GM10266 (cell line): ENCODE measurements around the gene ABHD12.

Source experiments
- DNase-seq: peaks from one replicate; pipeline ENCODE4 v3.0.0; 2012; ENCODE audit errors: extremely low spot score
- CTCF ChIP-seq: IDR thresholded peaks from 2 replicates; pipeline ENCODE4 v1.5.1; 2012; ENCODE audit warnings: mild to moderate bottlenecking, low read depth; ENCODE audit not compliant: control insufficient read depth, insufficient read depth; ENCODE audit errors: missing control alignments

The ABHD12 gene

DNA sequence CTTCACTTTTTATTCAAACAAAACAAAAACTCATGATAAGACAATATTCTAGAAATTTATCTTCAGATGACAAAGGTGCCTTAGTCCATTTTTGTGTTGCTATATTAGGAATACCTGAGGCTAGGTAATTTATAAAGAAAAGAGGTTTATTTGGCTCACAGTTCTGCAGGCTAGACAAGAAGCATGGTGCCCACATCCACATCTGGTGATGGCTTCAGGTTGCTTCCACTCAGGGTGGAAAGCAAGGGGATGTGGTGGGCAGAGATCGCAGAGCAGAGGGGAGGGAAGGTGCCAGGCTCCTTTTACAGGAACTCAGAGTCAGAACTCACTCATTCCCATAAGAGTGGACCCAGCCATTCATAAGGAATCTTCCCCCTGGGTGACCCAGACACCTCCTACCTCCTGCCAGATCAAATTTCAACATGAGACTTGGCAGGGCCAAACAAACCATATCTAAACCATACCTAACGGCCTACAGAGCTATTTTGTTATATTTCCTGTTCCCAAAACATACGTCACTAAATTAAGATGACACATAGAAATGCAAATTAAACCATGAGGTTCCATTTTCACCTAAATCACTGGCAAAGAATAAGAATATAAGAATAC lies 26.4 kb downstream of the ABHD12 start:
- TF ChIP-seq CTCF: no peak
- DNase-seq: no peak

- DNase-seq: no peak
- TF ChIP-seq CTCF: no peak
Measured at GRCh38 chr20:25361287-25361683, 29.4 kb downstream of the ABHD12 start.

- no peak for TF ChIP-seq CTCF
- no peak for DNase-seq
Measured at GRCh38 chr20:25360631-25361286, 29.9 kb downstream of the ABHD12 start.

GRCh38 chr20:25356271-25356933 lies 34.2 kb downstream of the ABHD12 start:
- no peak for DNase-seq
- TF ChIP-seq CTCF: no peak

- DNase-seq: no peak
- TF ChIP-seq CTCF: no peak
Measured at GRCh38 chr20:25355866-25356265, 34.8 kb downstream of the ABHD12 start.

- no peak for DNase-seq
- no peak for TF ChIP-seq CTCF
Measured at GRCh38 chr20:25355011-25355595, 35.5 kb downstream of the ABHD12 start.
